ENCODE data around the gene RNF34. TPM values are rescaled to one million over a fixed set of nuclear protein-coding genes. Genes with fewer than 3 reads are reported as not detected.

The RNF34 gene
- total RNA-seq, 2 donors from 2014 or later: 55.5 to 55.8 TPM

- TF ChIP-seq, protein P1, sequence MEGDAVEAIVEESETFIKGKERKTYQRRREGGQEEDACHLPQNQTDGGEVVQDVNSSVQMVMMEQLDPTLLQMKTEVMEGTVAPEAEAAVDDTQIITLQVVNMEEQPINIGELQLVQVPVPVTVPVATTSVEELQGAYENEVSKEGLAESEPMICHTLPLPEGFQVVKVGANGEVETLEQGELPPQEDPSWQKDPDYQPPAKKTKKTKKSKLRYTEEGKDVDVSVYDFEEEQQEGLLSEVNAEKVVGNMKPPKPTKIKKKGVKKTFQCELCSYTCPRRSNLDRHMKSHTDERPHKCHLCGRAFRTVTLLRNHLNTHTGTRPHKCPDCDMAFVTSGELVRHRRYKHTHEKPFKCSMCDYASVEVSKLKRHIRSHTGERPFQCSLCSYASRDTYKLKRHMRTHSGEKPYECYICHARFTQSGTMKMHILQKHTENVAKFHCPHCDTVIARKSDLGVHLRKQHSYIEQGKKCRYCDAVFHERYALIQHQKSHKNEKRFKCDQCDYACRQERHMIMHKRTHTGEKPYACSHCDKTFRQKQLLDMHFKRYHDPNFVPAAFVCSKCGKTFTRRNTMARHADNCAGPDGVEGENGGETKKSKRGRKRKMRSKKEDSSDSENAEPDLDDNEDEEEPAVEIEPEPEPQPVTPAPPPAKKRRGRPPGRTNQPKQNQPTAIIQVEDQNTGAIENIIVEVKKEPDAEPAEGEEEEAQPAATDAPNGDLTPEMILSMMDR (IDR thresholded peaks at IDR 0.05): no peak
- Histone ChIP-seq H3K9me3 (no peaks in the 10 kb centered on the region), H3K4me3 (no peak overlapping the region), H3K27ac (no peak overlapping the region), H3K4me1 (ENCODE audit: control insufficient read depth in 1 of 2, low read depth in 2 of 2) (peaks cover 0 to 9% of the 10 kb centered on the region in 2 donors), H3K27me3 (replicated peaks; ENCODE audit: insufficient read depth) (no peaks in the 10 kb centered on the region), H3K36me3 (no peaks in the 10 kb centered on the region)
- DNase-seq (ENCODE audit: low spot score) (no peak), ATAC-seq (ENCODE audit: insufficient number of reproducible peaks, low FRiP score, low read depth) (no peak)
These were observed 43.3 kb upstream of the RNF34 start for GRCh38 chr12:121356657-121357056.

- H3K4me1 ChIP-seq (ENCODE audit: control insufficient read depth in 1 of 2, low read depth in 2 of 2): peaks cover 0 to 7% of the 10 kb centered on the region in 2 donors
- TF ChIP-seq, protein P1 (IDR thresholded peaks at IDR 0.05): no peak
- no peak overlapping the region for H3K4me3 ChIP-seq
- H3K36me3 ChIP-seq: no peaks in the 10 kb centered on the region
- no peaks in the 10 kb centered on the region for H3K9me3 ChIP-seq
- no peak overlapping the region for H3K27ac ChIP-seq
- DNase-seq (ENCODE audit: low spot score) (no peak), ATAC-seq (ENCODE audit: insufficient number of reproducible peaks, low FRiP score, low read depth) (no peak)
- no peaks in the 10 kb centered on the region for H3K27me3 ChIP-seq (replicated peaks; ENCODE audit: insufficient read depth)
These were observed 42.6 kb upstream of the RNF34 start for GRCh38 chr12:121357331-121357730.

DNA sequence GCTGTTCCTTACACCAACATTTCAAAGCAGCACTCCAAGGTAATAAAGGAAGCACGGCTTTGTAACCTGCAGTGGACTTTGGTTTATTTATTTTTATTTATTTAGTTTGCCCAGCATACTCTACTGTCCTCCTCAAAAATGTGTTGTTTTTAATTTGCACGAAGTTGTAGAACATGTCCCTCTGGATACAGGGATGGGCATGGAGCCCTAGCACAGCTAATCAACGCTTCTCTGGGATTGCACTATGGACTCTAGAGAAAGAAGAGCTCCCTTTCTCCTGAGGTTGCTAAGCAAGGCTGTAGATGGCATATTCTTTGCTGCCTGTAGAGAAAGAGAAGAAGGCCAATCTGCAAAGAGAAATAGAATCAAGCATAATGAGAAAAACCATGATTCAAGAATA, 41.8 kb upstream of the RNF34 start:
- ATAC-seq (ENCODE audit: insufficient number of reproducible peaks, low FRiP score, low read depth): no peak
- DNase-seq (ENCODE audit: low spot score): no peak
- Histone ChIP-seq H3K27ac (no peak overlapping the region), H3K27me3 (replicated peaks; ENCODE audit: insufficient read depth) (no peaks in the 10 kb centered on the region), H3K4me3 (no peak overlapping the region), H3K9me3 (no peaks in the 10 kb centered on the region), H3K4me1 (ENCODE audit: control insufficient read depth in 1 of 2, low read depth in 2 of 2) (peaks cover 0 to 4% of the 10 kb centered on the region in 2 donors), H3K36me3 (no peaks in the 10 kb centered on the region)
- TF ChIP-seq, protein P1 (IDR thresholded peaks at IDR 0.05): no peak

GRCh38 chr12:121364683-121365121, 35.2 kb upstream of the RNF34 start:
- H3K27ac ChIP-seq: no peak overlapping the region
- no peaks in the 10 kb centered on the region for H3K9me3 ChIP-seq
- no peak overlapping the region for H3K4me3 ChIP-seq
- no peaks in the 10 kb centered on the region for H3K27me3 ChIP-seq (replicated peaks; ENCODE audit: insufficient read depth)
- H3K36me3 ChIP-seq: no peaks in the 10 kb centered on the region
- H3K4me1 ChIP-seq (ENCODE audit: control insufficient read depth in 1 of 2, low read depth in 2 of 2): no peaks in the 10 kb centered on the region
- TF ChIP-seq, protein P1 (IDR thresholded peaks at IDR 0.05): no peak
- no peak for DNase-seq (ENCODE audit: low spot score)
- ATAC-seq (ENCODE audit: insufficient number of reproducible peaks, low FRiP score, low read depth): no peak

DNA sequence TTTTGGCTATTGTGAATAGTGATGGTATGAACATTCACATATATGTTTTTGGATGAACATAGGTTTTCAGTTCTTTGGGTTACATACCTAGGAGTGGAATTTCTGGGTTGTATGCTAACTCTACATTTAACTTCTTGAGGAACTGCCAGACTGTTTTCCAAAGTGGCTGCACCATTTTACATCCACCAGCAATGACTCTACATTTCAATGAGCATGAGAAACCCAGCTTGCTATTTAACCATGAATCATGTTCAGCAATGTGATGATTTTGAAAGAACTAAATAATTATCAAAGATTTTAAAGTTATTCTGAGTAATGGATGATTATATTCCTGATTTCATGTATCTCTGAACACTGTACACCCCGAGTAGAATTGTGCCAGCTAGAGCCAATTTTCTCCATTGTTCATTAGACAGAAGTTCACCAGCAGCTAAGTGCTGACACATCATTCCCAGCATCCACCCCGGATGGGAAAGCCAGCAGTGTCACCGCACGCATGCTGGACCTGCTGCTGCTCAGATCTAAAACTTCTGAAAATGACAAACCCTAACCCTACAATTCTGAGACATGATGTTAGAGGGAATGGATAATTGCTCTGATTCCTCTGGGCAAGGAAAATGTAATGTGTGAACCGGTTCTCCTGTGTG, 34.4 kb upstream of the RNF34 start:
- no peaks in the 10 kb centered on the region for H3K36me3 ChIP-seq
- H3K4me1 ChIP-seq (ENCODE audit: control insufficient read depth in 1 of 2, low read depth in 2 of 2): no peaks in the 10 kb centered on the region
- no peaks in the 10 kb centered on the region for H3K9me3 ChIP-seq
- DNase-seq (ENCODE audit: low spot score): no peak
- no peak overlapping the region for H3K27ac ChIP-seq
- TF ChIP-seq, protein P1 (IDR thresholded peaks at IDR 0.05): no peak
- no peak overlapping the region for H3K4me3 ChIP-seq
- ATAC-seq (ENCODE audit: insufficient number of reproducible peaks, low FRiP score, low read depth): no peak
- no peaks in the 10 kb centered on the region for H3K27me3 ChIP-seq (replicated peaks; ENCODE audit: insufficient read depth)
